ENCODE measurements around the gene PAPPA.

DNA sequence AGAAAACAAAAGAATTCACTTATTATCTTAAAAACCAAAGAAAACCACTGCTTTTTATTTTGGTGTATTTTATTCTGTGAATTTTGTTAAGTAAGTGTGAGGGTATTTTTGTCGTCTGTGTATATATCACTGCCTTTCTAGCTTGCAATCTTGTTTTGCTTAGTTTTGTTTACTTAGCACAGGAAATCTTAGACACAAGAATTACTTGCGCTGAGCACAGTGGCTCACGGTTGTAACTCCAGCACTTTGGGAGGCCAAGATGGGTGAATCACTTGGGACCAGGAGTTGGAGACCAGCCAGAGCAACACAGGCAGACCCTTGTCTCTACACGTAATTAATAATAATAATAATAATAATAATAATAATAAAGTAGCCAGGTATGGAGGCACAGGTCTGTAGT, 230.3 kb downstream of the PAPPA start:
- TF ChIP-seq POLR2A (IDR thresholded peaks at IDR 0.05) (no peak), EP300 (IDR thresholded peaks at IDR 0.05) (no peak)
